Measurements from ENCODE around the gene RASD2.

DNA sequence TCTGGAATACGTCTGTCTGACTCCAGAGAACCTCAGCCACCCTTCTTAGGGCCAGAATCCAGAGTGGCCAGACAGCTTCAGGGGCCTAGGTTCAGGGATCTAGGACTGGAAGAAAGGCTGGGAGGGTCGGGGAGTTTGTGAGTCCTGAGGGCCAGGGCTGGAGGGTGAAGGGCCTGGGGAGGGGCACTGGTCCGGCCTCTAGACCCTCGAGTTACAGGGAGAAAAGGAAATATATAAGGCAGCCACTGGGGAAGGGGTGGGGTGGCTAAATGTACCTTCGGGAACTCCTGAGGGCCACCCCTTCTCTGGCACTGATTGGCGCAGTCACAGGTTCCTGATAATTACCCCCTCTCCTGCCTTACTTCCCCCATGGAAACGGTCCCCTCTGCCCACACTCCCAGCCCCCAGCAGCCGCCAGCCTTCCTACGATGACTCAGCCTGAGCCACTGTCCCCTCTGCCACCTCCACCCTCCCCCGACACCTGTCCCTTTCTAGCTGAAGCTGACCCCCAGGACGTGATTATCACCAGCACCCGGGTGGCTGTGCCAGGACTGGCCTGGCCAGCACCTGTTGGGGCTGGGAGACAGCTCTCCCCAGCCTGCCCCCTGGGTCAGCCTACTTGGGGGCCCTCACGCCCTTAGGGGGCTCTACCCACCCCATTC, 50.1 kb downstream of the RASD2 start:
- TF ChIP-seq, protein P1, sequence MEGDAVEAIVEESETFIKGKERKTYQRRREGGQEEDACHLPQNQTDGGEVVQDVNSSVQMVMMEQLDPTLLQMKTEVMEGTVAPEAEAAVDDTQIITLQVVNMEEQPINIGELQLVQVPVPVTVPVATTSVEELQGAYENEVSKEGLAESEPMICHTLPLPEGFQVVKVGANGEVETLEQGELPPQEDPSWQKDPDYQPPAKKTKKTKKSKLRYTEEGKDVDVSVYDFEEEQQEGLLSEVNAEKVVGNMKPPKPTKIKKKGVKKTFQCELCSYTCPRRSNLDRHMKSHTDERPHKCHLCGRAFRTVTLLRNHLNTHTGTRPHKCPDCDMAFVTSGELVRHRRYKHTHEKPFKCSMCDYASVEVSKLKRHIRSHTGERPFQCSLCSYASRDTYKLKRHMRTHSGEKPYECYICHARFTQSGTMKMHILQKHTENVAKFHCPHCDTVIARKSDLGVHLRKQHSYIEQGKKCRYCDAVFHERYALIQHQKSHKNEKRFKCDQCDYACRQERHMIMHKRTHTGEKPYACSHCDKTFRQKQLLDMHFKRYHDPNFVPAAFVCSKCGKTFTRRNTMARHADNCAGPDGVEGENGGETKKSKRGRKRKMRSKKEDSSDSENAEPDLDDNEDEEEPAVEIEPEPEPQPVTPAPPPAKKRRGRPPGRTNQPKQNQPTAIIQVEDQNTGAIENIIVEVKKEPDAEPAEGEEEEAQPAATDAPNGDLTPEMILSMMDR (IDR thresholded peaks at IDR 0.05), result no peak
- TF ChIP-seq EP300 (IDR thresholded peaks at IDR 0.05), result no peak
